Adrenal gland (tissue), 5 donors: Measurements from ENCODE around the gene CPT1A.

Experiments used
- POLR2A ChIP-seq, 2 donors: fragments of 450-650 bp; IDR thresholded peaks; one replicate each; pipeline ENCODE4 v1.6.1; 2017; ENCODE audit warnings: antibody characterized with exemption in 2 of 2, mild to moderate bottlenecking in 2 of 2, moderate library complexity in 1 of 2
- TF ChIP-seq, protein P1 (sequence below), 6 experiments: fragments of 450-650 bp in 4 of 6; fragments of 200-600 bp in 2 of 6; sonication (generic) in 1 of 6; IDR thresholded peaks; 1 replicate in 5 of 6; 2 replicates in 1 of 6; pipeline versions ENCODE4 v1.5.1 to v1.8.0; 2016 to 2021; ENCODE audit warnings: antibody characterized with exemption in 6 of 6, mild to moderate bottlenecking in 2 of 6, moderate library complexity in 1 of 6
- donor health status: DM: no; HTN: no; CAD: no.

DNA sequence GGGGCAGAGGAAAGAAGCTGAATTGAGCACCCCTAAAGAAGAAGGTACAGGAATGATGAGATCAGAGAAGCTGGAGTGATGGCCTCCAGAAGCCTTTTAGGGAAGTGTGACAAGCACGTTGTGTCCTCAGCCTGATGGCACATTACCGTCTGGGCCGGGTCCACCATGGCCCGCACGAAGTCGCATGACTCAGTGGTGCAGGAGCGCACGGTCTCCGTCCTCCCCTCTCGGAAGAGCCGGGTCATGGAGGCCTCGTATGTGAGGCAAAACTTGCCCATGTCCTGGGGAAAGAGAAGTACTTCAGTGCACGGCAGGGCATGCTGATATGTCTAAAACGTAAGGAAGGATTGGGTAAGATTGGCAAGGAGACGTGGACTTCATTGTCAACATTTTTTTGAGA, 79.2 kb downstream of the CPT1A start:
- TF ChIP-seq, protein P1, sequence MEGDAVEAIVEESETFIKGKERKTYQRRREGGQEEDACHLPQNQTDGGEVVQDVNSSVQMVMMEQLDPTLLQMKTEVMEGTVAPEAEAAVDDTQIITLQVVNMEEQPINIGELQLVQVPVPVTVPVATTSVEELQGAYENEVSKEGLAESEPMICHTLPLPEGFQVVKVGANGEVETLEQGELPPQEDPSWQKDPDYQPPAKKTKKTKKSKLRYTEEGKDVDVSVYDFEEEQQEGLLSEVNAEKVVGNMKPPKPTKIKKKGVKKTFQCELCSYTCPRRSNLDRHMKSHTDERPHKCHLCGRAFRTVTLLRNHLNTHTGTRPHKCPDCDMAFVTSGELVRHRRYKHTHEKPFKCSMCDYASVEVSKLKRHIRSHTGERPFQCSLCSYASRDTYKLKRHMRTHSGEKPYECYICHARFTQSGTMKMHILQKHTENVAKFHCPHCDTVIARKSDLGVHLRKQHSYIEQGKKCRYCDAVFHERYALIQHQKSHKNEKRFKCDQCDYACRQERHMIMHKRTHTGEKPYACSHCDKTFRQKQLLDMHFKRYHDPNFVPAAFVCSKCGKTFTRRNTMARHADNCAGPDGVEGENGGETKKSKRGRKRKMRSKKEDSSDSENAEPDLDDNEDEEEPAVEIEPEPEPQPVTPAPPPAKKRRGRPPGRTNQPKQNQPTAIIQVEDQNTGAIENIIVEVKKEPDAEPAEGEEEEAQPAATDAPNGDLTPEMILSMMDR (IDR thresholded peaks at IDR 0.05): no peak
- no peak for TF ChIP-seq POLR2A (IDR thresholded peaks at IDR 0.05)
